HepG2 (cell line): ENCODE data around the gene KLHL40. TPM values are rescaled to one million over a fixed set of nuclear protein-coding genes. Genes with fewer than 3 reads are reported as not detected.
A peak's percentile ranks its signal among the peaks of the same experiment; 100 is the strongest.

Experiments used
- ATAC-seq: fragments of 200-7000 bp; cut with Tn5 transposase; 3 replicates; pipeline ENCODE4 v1.9.1; 2020; ENCODE audit warnings: mild to moderate bottlenecking, moderate library complexity
- BruUV-seq: library from RNA; stranded (reverse); fragments of 400-500 nt; replicated peaks from 2 replicates; lab custom pipeline; 2021; lab: Mats Ljungman, UMichigan
- CTCF ChIA-PET: fragments of 300-600 bp; formaldehyde crosslinking; extraction: SDS; loops from one replicate; lab custom pipeline; 2021; ENCODE audit warnings: low total read pairs, inconsistent platforms, low intra/inter-chr PET ratio; lab: Yijun Ruan, JAX
- POLR2A ChIA-PET: fragments of 350-600 bp; sonication (Branson Sonifier 250); formaldehyde crosslinking; loops from one replicate; lab custom pipeline; 2020; ENCODE audit warnings: antibody characterized with exemption, inconsistent platforms; lab: Yijun Ruan, JAX
- DNase-seq: peaks from one replicate; pipeline ENCODE4 v3.0.0-alpha.2; 2015; ENCODE audit warnings: low spot score
- FAIRE-seq: peaks from 3 replicates; lab custom pipeline; 2011; peaks lifted over from hg19 to GRCh38; lab: Jason Lieb, UNC
- H2AFZ ChIP-seq: one replicate; pipeline ENCODE4 v1.6.1; 2011; ENCODE audit warnings: low read length, inconsistent platforms
- H3K27ac ChIP-seq: fragments of 300-600 bp; 3 replicates; pipeline ENCODE4 v1.8.0; 2011; ENCODE audit warnings: mixed run types, mild to moderate bottlenecking, mixed read lengths, low read length, inconsistent platforms; ENCODE audit not compliant: insufficient read depth; ENCODE audit errors: extremely low read length
- H3K27me3 ChIP-seq, 2 experiments: fragments of 200-600 bp in 1 of 2; 2 replicates in 1 of 2; 3 replicates in 1 of 2; pipeline versions ENCODE4 v1.6.0 to v1.8.0; 2011; ENCODE audit warnings: low read length in 2 of 2, mild to moderate bottlenecking in 2 of 2, moderate library complexity in 2 of 2, inconsistent platforms in 1 of 2; ENCODE audit not compliant: insufficient read depth in 2 of 2, control insufficient read depth in 1 of 2
- H3K36me3 ChIP-seq, 2 experiments: fragments of 200-600 bp in 1 of 2; replicated peaks in 1 of 2; 2 replicates in 1 of 2; 3 replicates in 1 of 2; pipeline versions ENCODE4 v1.5.1 to v1.8.0; 2011; ENCODE audit warnings: low read length in 2 of 2, inconsistent platforms in 1 of 2; ENCODE audit not compliant: insufficient read depth in 2 of 2, control insufficient read depth in 1 of 2
- H3K4me1 ChIP-seq: 2 replicates; pipeline ENCODE4 v1.5.1; 2012; ENCODE audit warnings: low read length, inconsistent platforms; ENCODE audit not compliant: insufficient read depth
- H3K4me2 ChIP-seq: 2 replicates; pipeline ENCODE4 v1.6.0; 2011; ENCODE audit warnings: low read depth, low read length, inconsistent platforms
- H3K4me3 ChIP-seq, 3 experiments: fragments of 200-600 bp in 1 of 3; sonication (generic), shearing (Covaris generic) in 1 of 3; replicated peaks in 1 of 3; 2 replicates each; pipeline ENCODE4 v1.5.1; 2011 to 2016; ENCODE audit warnings: low read length in 3 of 3, inconsistent platforms in 2 of 3, low read depth in 2 of 3, mild to moderate bottlenecking in 2 of 3, control low read depth in 1 of 3, mixed read lengths in 1 of 3; ENCODE audit not compliant: insufficient read depth in 1 of 3
- H3K79me2 ChIP-seq: one replicate; pipeline ENCODE4 v1.6.1; 2011; ENCODE audit warnings: low read length, inconsistent platforms; ENCODE audit not compliant: insufficient read depth
- H3K9ac ChIP-seq: 2 replicates; pipeline ENCODE4 v1.6.0; 2011; ENCODE audit warnings: mild to moderate bottlenecking, low read depth, low read length, inconsistent platforms; ENCODE audit not compliant: insufficient read depth
- H3K9me3 ChIP-seq: 2 replicates; pipeline ENCODE4 v1.5.1; 2012; ENCODE audit warnings: mild to moderate bottlenecking, low read length
- H4K20me1 ChIP-seq: 2 replicates; pipeline ENCODE4 v1.6.0; 2011; ENCODE audit warnings: inconsistent platforms, mild to moderate bottlenecking, low read length, moderate library complexity; ENCODE audit not compliant: insufficient read depth
- FIP1L1 ChIP-seq: fragments of 200-400 bp; formaldehyde crosslinking; IDR thresholded peaks from 2 replicates; pipeline ENCODE4 v1.6.1; 2018; ENCODE audit warnings: low read depth, mild to moderate bottlenecking, low read length, moderate library complexity, borderline replicate concordance; ENCODE audit not compliant: insufficient read depth
- MAZ ChIP-seq, 2 experiments: sonication (generic) in 1 of 2; formaldehyde crosslinking in 1 of 2; IDR thresholded peaks; 2 replicates each; pipeline versions ENCODE4 v1.5.0 to v1.6.1; 2012 to 2020; ENCODE audit warnings: low read depth in 2 of 2, mild to moderate bottlenecking in 2 of 2, borderline replicate concordance in 1 of 2, improper control_type of control experiment in 1 of 2, low read length in 1 of 2, missing genetic modification reagents in 1 of 2, moderate library complexity in 1 of 2
- RBAK ChIP-seq: sonication (generic); formaldehyde crosslinking; IDR thresholded peaks from 2 replicates; pipeline ENCODE4 v1.5.1; 2020; ENCODE audit warnings: mild to moderate bottlenecking, missing genetic modification reagents
- TRIM24 ChIP-seq: sonication (generic); formaldehyde crosslinking; IDR thresholded peaks from 2 replicates; pipeline ENCODE4 v1.8.0; 2022; ENCODE audit warnings: mild to moderate bottlenecking, missing genetic modification reagents
- ZMYM2 ChIP-seq: sonication (generic); formaldehyde crosslinking; IDR thresholded peaks from 2 replicates; pipeline ENCODE4 v1.8.0; 2022; ENCODE audit warnings: mild to moderate bottlenecking, missing genetic modification reagents
- ZNF333 ChIP-seq: sonication (generic); formaldehyde crosslinking; IDR thresholded peaks from 2 replicates; pipeline ENCODE4 v1.4.0; 2020; ENCODE audit warnings: mild to moderate bottlenecking, missing genetic modification reagents, borderline replicate concordance
- WGBS: methylation state at CpG from one replicate; pipeline ENCODE4 v1.1.6; 2017; ENCODE audit warnings: low lambda C conversion rate; 5-methylcytosine and 5-hydroxymethylcytosine counted together
- in situ Hi-C: cut with HindIII; loops from 2 replicates; pipeline ENCODE4 v1.10.0; 2017; ENCODE audit warnings: low pct_unique_long_range_greater_than_20kb; ENCODE audit not compliant: extremely low pct_ligation_motif_present
- intact Hi-C: fragments of 100-400 bp; cut with micrococcal nuclease; formaldehyde crosslinking; loops from one replicate; pipeline ENCODE4 v1.10.0; 2022; ENCODE audit not compliant: unreplicated experiment
- polyA plus RNA-seq, 8 experiments: library from polyadenylated mRNA; depleted of rRNA in 3 of 8; stranded (reverse) in 7 of 8; unstranded in 1 of 8; fragments of >200 nt; fragmentation: Illumina TruSeq in 4 of 8; extraction: Trizol in 4 of 8; gene quantifications; 2 replicates each; pipeline versions ENCODE4 v1.2.1 to v1.2.3, GENCODE V29; 2011 to 2016; ENCODE audit warnings: low read depth in 4 of 8, missing spikeins in 1 of 8, mixed read lengths in 1 of 8; ENCODE audit not compliant: insufficient read depth in 1 of 8
- total RNA-seq, 5 experiments: library from RNA; depleted of rRNA; stranded (reverse); fragments of >200 nt; fragmentation: Illumina TruSeq; extraction: Trizol; gene quantifications; 2 replicates each; pipeline ENCODE4 v1.2.3, GENCODE V29; 2016; ENCODE audit warnings: low read depth in 1 of 5
- TF ChIP-seq, protein P1 (sequence below): fragments of 450-650 bp; IDR thresholded peaks from 2 replicates; pipeline ENCODE4 v1.6.1; 2016

Gene KLHL40
- total and polyA plus RNA-seq, 2 of the 13 experiments (the other 11 are each of a cell fraction or from before 2014, with no cell fraction given): not detected

DNA sequence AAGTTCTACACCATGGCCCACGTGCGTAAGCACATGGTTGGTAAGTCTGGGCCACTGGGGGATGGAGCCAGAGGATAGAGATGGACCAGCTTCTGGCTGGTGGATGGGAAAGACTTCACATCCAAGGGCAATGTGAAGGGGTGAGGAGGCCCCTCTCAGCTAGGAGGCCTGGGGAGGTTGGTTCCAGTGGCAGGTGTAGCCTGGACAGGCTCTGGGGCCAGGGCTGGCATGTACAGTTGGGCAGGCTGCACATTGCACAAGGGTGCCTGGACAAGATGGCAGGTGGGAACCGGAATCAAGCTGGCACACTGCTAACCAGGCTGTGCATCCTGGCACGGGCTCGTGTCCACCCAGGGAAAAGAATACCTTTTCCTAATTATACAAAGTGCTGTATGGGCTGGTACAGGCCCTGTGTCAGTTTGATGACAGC, 23.7 kb upstream of the KLHL40 start:
- no peaks in the 10 kb centered on the region for H3K27me3 ChIP-seq
- peaks cover 28% of the 10 kb centered on the region for H3K4me1 ChIP-seq
- no peak overlapping the region for H3K4me3 ChIP-seq
- no peaks in the 10 kb centered on the region for H3K9me3 ChIP-seq
- ATAC-seq: no peak
- no TSS peak for BruUV-seq
- no peaks in the 10 kb centered on the region for H3K36me3 ChIP-seq
- H3K9ac ChIP-seq: no peak overlapping the region
- CTCF ChIA-PET: no interaction called here
- no peak overlapping the region for H3K27ac ChIP-seq
- DNase-seq: no peak
- FAIRE-seq: no peak
- no peaks in the 10 kb centered on the region for H3K79me2 ChIP-seq
- TF ChIP-seq, protein P1, sequence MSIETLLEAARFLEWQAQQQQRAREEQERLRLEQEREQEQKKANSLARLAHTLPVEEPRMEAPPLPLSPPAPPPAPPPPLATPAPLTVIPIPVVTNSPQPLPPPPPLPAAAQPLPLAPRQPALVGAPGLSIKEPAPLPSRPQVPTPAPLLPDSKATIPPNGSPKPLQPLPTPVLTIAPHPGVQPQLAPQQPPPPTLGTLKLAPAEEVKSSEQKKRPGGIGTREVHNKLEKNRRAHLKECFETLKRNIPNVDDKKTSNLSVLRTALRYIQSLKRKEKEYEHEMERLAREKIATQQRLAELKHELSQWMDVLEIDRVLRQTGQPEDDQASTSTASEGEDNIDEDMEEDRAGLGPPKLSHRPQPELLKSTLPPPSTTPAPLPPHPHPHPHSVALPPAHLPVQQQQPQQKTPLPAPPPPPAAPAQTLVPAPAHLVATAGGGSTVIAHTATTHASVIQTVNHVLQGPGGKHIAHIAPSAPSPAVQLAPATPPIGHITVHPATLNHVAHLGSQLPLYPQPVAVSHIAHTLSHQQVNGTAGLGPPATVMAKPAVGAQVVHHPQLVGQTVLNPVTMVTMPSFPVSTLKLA: peak; percentile 47; the same call in 1 of the 2 replicates
- TF ChIP-seq ZMYM2 (CRISPR knock-in tag): no peak
- no peak for TF ChIP-seq TRIM24 (CRISPR knock-in tag)
- no peak for TF ChIP-seq FIP1L1
- TF ChIP-seq MAZ (IDR thresholded peaks at IDR 0.05; ENCODE audit: borderline replicate concordance, low read depth, low read length): no peak
- TF ChIP-seq MAZ (CRISPR knock-in tag; IDR thresholded peaks at IDR 0.05; ENCODE audit: low read depth): no peak
- TF ChIP-seq RBAK (CRISPR knock-in tag): no peak
- TF ChIP-seq ZNF333: no peak
- TF ChIP-seq, all 625 proteins: peak for 1
- Histone ChIP-seq H2AFZ (no peak overlapping the region), H3K4me2 (no peak overlapping the region), H4K20me1 (no peaks in the 10 kb centered on the region)
- POLR2A ChIA-PET: no interaction called here
- intact Hi-C loops (no loop called here), in situ Hi-C loops (no loop called here)
- 94% methylated on average over 2 of the region's 5 CpGs for WGBS
